ENCODE results near the gene HIVEP3.

The HIVEP3 gene

DNA sequence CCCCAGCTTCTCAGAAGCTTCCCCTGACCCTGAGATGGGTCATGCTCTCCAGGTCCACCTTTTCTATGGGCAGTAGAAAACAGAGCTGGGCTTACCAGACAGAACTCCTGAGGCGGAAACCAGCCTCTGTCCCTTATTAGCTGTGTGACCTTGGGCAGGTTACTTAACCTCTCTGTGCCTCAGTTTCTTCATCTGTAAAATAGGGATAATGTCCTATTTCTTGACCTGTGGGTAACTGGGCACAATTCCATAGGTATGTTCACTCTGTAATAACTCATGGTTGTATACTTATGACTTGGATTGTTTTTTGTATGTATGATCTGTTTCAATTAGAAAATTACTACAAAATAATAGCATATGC lies 377.1 kb downstream of the HIVEP3 start:
- Mint-ChIP-seq H3K27ac (no peak overlapping the region), H3K9me3 (peaks cover 5% of the 10 kb centered on the region), H3K36me3 (peaks cover 4% of the 10 kb centered on the region), H3K4me1 (peaks cover 5% of the 10 kb centered on the region), H3K4me3 (no peak overlapping the region), H3K27me3 (no peaks in the 10 kb centered on the region)
- no peak for DNase-seq
- CTCF ChIA-PET: interaction anchor here (1.4 kb wide), 1 partner anchor 25 kb away, joined by 6 read pairs; no protein-coding TSS in a partner anchor

DNA sequence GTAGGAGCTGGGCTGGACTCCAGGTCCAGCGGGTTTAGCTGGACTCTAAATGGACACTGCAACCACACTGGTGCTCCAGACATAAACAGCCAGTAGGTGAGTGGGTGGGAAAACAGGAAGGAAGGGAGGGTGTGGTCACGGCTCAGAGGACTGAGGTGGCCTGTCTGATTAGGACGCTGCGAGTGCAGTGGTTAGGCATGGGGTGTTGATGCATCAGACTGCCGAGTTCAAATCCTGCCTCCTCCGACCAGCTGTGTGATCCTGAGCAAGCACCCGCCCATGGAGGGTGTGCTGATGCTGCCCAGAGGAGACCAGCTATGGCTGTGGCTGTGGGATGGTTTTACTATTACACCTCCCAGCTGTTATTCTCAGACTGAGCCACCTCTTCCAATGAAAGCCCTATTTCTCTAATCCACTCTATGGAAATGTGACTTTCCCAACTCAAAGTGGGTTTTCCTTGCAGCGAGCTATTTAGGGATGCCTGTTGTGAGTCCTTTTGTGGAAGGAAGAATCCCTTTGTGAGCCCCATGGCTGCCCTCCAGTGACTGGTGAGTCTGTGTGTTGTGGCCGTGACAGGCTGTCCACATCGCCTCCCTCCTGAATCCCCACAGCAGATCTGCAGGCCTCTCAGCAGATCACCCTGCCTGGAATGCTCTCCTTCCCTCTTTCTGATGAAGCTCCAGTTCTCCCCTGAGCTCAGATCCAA lies 377.7 kb downstream of the HIVEP3 start:
- DNase-seq: no peak
- Mint-ChIP-seq H3K4me1 (peaks cover 5% of the 10 kb centered on the region), H3K27me3 (no peaks in the 10 kb centered on the region), H3K36me3 (peaks cover 4% of the 10 kb centered on the region), H3K4me3 (no peak overlapping the region), H3K27ac (no peak overlapping the region), H3K9me3 (peaks cover 5% of the 10 kb centered on the region)
- CTCF ChIA-PET: interaction anchor here (1.3 to 1.4 kb wide), 2 partner anchors 24 to 25 kb away, joined by 5 to 6 read pairs; no protein-coding TSS in a partner anchor

DNA sequence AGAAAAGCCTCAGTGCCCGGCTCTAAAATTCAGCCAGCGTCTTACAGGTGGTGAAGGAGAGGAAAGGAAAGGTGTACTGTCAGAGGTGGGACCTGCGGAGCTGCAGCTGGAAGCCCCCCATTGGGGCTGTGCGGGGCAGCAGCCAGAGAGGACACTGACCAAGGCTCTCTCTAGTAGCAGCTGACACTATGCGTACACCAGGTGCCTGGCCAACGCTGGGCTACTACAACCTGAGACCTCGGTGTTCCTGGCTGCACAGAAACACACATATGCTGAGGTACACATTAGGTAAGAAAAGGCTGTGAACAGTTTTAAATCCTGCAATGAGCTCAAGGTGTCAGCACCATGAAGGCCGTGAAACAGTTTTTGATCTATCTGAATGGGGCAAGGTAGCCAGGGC lies 378.7 kb downstream of the HIVEP3 start:
- peaks cover under 1% of the 10 kb centered on the region for H3K9me3 Mint-ChIP-seq
- CTCF ChIA-PET: interaction anchor here (1.3 kb wide), 1 partner anchor 24 kb away, joined by 5 read pairs; no protein-coding TSS in a partner anchor
- no peak overlapping the region for H3K27ac Mint-ChIP-seq
- peaks cover 4% of the 10 kb centered on the region for H3K36me3 Mint-ChIP-seq
- H3K4me1 Mint-ChIP-seq: peaks cover 5% of the 10 kb centered on the region
- no peak for DNase-seq
- no peak overlapping the region for H3K4me3 Mint-ChIP-seq
- no peaks in the 10 kb centered on the region for H3K27me3 Mint-ChIP-seq

DNA sequence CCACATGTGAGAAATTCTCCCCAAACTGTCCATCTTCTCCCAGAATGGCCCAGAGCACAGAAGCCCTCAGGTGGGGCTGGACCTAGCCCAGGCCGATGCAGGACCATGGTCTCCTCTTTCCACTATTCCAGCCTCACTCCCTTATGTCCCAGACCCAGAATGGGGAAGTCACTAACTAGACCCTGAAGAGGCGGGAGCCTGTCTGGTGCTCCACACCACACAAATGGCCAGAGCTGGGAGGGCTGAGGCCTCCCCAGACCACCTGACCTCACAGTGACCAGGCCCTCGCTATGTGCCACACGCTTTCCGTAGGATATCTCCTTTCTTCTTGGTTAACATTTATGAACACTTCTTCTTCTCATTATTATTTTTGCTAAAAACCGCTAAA lies 379.3 kb downstream of the HIVEP3 start:
- CTCF ChIA-PET: interaction anchor here (1.3 kb wide), 1 partner anchor 24 kb away, joined by 5 read pairs; no protein-coding TSS in a partner anchor
- peaks cover 5% of the 10 kb centered on the region for H3K4me1 Mint-ChIP-seq
- H3K27me3 Mint-ChIP-seq: no peaks in the 10 kb centered on the region
- H3K27ac Mint-ChIP-seq: no peak overlapping the region
- H3K4me3 Mint-ChIP-seq: no peak overlapping the region
- DNase-seq: no peak
- H3K9me3 Mint-ChIP-seq: no peaks in the 10 kb centered on the region
- H3K36me3 Mint-ChIP-seq: peaks cover 4% of the 10 kb centered on the region

DNA sequence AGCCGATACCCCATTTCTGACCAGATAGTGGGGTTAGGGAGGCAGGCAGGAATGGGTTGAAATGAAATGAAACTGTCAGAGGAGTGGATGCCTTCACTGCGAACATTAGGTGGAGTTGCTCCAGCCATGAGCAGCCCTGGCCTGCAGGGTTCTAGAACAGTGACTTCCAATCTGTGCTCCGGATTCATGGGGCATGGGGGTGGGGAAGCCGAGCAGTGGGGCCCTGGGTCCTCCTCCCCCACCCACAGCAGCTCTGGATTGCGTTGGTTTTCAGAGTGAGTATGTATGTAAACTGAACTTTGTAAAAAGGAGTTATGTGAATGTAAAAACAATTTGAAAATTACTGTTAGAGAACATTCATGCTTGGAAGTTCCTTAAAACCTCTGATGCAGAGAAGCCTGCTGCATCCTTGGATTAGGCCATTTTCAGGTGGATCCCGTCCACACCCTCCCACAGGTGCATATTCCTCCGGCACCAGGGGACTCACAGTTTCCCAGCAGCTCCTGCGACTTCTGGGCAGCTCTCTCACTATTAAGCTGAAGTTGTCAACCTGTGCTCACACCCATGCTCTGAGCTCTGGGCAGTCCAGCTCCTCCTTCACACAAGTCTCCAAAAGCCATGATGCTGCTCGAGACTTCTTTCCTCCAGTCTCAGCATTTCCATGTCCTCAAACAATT lies 379.8 kb downstream of the HIVEP3 start:
- DNase-seq: no peak
- Mint-ChIP-seq H3K27me3 (no peaks in the 10 kb centered on the region), H3K27ac (no peak overlapping the region), H3K9me3 (no peaks in the 10 kb centered on the region), H3K36me3 (peaks cover 2% of the 10 kb centered on the region), H3K4me1 (peaks cover 5% of the 10 kb centered on the region), H3K4me3 (no peak overlapping the region)
- CTCF ChIA-PET: no interaction called here

DNA sequence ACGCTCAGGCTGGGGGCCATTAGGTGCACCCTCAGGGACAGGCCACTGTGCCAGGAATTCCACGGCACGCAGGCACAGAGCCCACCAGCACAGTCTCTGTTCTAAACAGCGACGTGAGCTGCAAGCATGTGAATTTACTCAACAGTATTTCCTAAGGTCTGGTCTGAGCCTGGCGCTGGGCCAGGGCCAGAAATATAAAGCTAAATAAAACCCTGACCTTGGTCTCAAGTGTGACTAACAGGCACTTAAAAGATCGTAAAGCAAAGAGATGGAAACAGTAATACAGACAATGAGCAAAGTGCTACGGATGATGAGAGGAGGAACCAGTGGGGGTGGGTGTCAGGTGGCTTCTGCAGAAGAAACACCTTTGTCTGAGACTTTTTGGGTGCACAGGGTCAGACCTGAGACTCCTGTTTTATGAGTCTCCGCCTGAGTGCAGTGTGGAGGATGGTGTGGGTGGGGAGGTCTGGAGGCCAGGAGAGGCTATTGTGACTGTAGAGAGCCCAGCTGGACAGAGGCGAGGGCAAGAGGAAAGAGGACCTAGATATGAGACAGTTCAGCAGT lies 380.9 kb downstream of the HIVEP3 start:
- Mint-ChIP-seq H3K9me3 (no peaks in the 10 kb centered on the region), H3K27me3 (no peaks in the 10 kb centered on the region), H3K4me1 (peaks cover 5% of the 10 kb centered on the region), H3K36me3 (peaks cover 6% of the 10 kb centered on the region), H3K27ac (no peak overlapping the region), H3K4me3 (no peak overlapping the region)
- CTCF ChIA-PET: no interaction called here
- DNase-seq: no peak

DNA sequence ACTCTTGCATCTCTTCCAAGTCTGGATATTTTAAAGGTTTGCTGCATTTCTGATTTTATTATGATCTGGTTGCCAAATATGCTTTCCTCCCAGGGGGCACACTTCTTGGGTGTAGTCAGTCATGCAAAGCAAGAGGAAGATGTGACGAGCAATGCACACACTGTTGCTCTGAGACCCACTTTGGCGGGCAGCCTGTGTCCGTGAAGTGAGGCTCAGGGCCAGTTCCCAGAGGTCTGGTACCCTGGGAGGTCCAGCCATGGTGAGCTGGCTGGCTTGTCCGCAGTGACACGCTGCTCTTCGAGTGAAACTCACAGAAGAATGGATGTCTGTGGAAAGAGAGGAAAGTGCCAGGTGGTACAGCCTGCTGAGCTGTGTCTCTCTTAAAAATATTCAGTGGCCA lies 381.5 kb downstream of the HIVEP3 start:
- Mint-ChIP-seq H3K4me3 (no peak overlapping the region), H3K36me3 (peaks cover 6% of the 10 kb centered on the region), H3K27ac (no peak overlapping the region), H3K4me1 (peaks cover 5% of the 10 kb centered on the region), H3K27me3 (no peaks in the 10 kb centered on the region), H3K9me3 (no peaks in the 10 kb centered on the region)
- CTCF ChIA-PET: interaction anchor here (0.9 kb wide), 1 partner anchor 24 kb away, joined by 3 read pairs; no protein-coding TSS in a partner anchor
- DNase-seq: no peak

DNA sequence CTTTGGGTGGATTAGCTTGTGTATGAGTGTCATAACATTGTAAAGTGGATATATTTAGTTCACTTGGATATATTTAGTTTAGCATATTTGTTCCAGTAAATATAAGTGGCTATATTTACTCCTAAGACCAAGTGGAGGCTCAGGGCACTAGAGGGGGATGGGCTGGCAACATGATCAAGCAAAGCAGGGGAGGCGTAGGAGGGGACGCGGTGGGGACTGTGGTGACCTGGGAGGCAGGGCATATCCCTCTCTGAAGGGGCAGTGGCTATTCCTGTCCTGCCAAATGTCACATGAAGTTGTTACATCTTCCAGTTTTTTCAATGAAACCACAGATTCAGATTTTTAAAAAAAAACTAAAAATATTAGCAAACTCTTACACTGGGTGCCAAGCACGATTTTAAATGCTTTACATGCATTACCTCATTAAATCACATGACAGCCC lies 382.3 kb downstream of the HIVEP3 start:
- H3K27me3 Mint-ChIP-seq: no peaks in the 10 kb centered on the region
- CTCF ChIA-PET: interaction anchor here (0.9 to 1.0 kb wide), 2 partner anchors 20 to 23 kb away, joined by 3 read pairs; no protein-coding TSS in a partner anchor
- DNase-seq: no peak
- H3K36me3 Mint-ChIP-seq: peaks cover 6% of the 10 kb centered on the region
- H3K9me3 Mint-ChIP-seq: no peaks in the 10 kb centered on the region
- no peak overlapping the region for H3K4me3 Mint-ChIP-seq
- peaks cover 2% of the 10 kb centered on the region for H3K4me1 Mint-ChIP-seq
- H3K27ac Mint-ChIP-seq: no peak overlapping the region

DNA sequence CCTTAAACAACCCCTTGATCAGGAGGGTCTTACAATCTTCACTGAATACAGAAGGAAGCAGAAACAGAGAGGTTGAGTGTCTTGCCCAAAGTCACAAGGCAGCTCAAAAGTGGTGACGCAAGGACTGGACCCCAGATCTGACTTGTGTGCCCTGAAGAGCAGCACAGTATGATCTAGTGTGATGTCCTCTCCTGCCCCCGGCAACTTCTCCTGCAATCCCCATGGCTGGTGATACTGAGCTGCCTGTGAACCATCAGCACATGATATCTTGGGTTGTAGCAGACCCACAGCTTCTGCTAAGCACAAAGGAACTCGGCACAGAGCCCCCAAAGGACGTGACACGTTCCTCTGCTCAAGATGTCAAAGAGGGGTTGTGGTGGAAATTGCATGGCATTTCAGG lies 383.0 kb downstream of the HIVEP3 start:
- H3K36me3 Mint-ChIP-seq: peaks cover 6% of the 10 kb centered on the region
- CTCF ChIA-PET: interaction anchor here (1.0 kb wide), 1 partner anchor 20 kb away, joined by 3 read pairs; no protein-coding TSS in a partner anchor
- H3K27ac Mint-ChIP-seq: no peak overlapping the region
- no peaks in the 10 kb centered on the region for H3K4me1 Mint-ChIP-seq
- no peaks in the 10 kb centered on the region for H3K9me3 Mint-ChIP-seq
- no peaks in the 10 kb centered on the region for H3K27me3 Mint-ChIP-seq
- H3K4me3 Mint-ChIP-seq: no peak overlapping the region
- no peak for DNase-seq

DNA sequence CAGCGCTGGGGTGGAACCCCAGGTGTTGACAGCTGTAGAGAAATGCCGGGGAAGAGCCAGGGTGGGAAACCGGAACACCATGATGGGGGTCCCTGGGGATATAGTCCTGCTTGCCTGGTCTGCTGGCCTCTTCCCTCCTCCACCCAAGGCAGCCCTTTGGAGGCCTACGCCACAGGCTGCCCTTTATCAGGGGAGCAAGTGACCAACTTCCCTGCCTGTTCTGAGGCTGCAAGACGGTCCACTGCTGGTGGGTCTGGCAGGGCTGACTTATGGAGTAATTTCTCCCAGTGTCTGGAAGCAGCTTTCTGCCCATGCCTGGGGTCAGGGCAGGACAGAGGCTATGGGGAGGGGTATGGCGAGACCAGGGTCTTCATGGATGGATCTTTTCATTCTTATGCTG lies 383.4 kb downstream of the HIVEP3 start:
- no peak for DNase-seq
- Mint-ChIP-seq H3K27me3 (no peaks in the 10 kb centered on the region), H3K36me3 (peaks cover 6% of the 10 kb centered on the region), H3K9me3 (no peaks in the 10 kb centered on the region), H3K27ac (no peak overlapping the region), H3K4me3 (no peak overlapping the region), H3K4me1 (no peaks in the 10 kb centered on the region)
- CTCF ChIA-PET: interaction anchor here (1.0 kb wide), 1 partner anchor 19 kb away, joined by 3 read pairs; no protein-coding TSS in a partner anchor

DNA sequence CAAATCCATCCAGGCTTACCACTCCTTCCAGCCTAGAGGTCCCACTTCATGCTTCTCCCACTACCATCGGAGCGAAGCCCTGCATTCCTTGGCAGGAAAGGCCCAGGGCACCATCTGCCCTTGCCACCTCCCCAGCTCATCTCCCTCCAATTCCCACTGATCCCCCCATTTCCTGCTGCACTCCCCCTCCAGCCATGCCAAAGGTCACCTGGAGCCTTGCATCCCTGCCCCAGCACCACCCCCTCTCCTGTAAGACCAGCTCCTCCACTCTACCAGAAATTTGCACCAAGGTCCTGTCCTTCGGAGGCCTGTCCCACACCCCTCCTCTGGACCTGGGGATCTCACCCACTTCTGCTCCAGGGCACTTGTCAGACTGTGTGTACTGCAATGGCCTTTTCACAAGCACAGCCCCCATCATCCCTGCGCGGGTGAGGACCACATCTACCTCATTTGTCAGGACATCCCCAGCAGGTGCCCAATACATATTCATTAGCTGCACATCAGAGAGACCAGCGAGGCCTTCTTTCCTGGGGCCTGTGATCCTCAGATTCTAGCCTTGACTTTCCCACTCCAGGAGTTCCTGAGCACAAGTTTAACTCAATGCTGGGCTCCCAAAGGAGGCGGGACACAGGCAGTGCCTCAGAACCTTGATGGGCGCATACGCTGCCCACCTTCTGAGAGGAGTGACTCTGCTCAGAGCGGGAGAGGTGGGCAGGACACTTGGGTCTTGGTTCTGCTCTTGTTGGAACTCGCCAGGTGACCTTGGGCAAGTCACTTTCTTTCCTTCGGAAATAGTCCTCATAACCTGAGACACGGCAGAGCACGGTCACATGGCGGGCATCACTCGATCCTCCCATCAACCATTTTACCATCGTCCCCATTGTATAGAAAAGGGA lies 384.3 kb downstream of the HIVEP3 start:
- Mint-ChIP-seq H3K27me3 (no peaks in the 10 kb centered on the region), H3K27ac (no peak overlapping the region), H3K4me1 (no peaks in the 10 kb centered on the region), H3K9me3 (peaks cover 3% of the 10 kb centered on the region), H3K36me3 (peaks cover 6% of the 10 kb centered on the region), H3K4me3 (no peak overlapping the region)
- CTCF ChIA-PET: no interaction called here
- no peak for DNase-seq

DNA sequence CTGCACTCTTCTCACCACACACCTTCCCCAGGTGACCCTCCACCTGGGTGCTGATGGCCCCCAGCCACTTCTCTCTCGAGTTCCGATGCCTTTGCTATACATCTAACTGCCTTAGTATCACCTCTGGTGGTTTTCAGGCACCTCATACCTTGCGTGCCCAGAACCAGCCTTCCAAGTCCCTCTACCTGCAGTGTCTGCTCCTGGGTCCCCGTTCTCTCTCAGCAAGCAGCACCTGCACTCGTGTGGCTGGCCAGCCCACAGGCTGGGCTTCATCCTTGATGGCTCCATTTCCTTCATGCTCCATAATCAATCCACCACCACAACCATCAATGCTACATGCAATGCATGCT lies 385.0 kb downstream of the HIVEP3 start:
- no peak for DNase-seq
- H3K27me3 Mint-ChIP-seq: no peaks in the 10 kb centered on the region
- peaks cover 6% of the 10 kb centered on the region for H3K9me3 Mint-ChIP-seq
- peaks cover 6% of the 10 kb centered on the region for H3K36me3 Mint-ChIP-seq
- H3K4me3 Mint-ChIP-seq: no peak overlapping the region
- no peak overlapping the region for H3K27ac Mint-ChIP-seq
- no peaks in the 10 kb centered on the region for H3K4me1 Mint-ChIP-seq
- CTCF ChIA-PET: no interaction called here

DNA sequence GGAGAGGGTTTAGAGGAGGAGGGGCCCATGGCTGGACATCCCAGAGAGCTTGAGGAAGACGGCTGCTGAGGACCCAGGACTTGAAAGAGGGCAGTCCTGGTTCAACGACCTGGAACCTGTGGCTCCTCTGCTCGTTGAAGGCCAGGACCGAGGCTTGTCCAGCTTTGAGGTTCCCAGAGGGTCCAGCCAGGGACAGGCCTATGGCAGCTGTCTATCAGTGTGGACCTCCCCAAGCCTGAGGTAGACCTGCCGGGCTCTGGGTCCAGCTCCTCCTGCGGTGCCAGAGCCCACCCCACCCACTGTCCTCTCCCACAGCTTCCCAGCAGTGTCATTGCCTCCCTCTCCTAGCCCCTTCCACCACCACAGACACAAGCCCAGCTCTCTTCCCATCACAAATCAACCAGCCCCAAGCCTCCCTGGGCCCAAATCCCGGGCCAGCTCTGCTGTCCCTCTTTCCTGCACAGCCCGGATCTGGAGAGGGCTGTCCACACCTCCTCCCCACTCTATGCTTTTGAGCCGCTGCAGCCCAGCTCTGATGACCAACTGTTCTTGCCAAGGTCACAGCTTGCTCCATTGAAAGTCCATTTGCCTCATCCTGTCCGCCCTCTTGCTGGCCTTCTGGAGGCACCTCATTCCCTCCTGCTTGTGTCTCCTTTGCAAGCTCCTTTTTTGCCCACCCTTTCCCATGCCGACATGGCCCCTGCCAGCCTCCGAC lies 385.5 kb downstream of the HIVEP3 start:
- H3K4me1 Mint-ChIP-seq: no peaks in the 10 kb centered on the region
- H3K27ac Mint-ChIP-seq: no peak overlapping the region
- H3K36me3 Mint-ChIP-seq: peaks cover 6% of the 10 kb centered on the region
- H3K27me3 Mint-ChIP-seq: no peaks in the 10 kb centered on the region
- CTCF ChIA-PET: no interaction called here
- no peak for DNase-seq
- H3K4me3 Mint-ChIP-seq: no peak overlapping the region
- H3K9me3 Mint-ChIP-seq: peaks cover 8% of the 10 kb centered on the region

All from activated naive CD4-positive, alpha-beta T cell treated with anti-CD3 and anti-CD28 coated beads, Interleukin-2, amount 10 ng/mL, durations not matched to agents 7 days and 5 days (primary cell).